NCI-H2171 treated with DMSO at 0.1 percent for 48 hours (cell line): Measurements from ENCODE around the gene KCNG4.

Source experiments
- DNase-seq: peaks from one replicate; lab custom pipeline; 2025; lab: John Stamatoyannopoulos, UW

The KCNG4 gene

DNA sequence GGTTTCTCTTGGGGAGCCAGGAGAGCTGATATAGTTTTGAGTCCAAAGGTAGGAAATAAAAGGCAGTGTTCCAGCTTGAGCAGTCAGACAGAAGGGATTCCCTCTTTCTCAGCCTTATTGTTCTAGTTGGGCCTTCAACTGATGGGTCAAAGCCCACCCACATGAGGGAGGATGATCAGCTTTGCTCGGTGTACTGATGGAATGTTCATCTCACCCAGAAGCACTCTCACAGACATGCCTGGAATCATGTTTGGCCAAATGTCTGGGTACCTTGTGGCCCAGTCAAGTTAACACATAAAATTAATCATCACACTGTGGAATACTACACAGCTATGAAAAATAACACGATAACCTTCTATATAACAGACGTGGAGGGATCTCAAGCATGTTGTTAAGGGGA is 23.1 kb upstream of the KCNG4 start:
- no peak for DNase-seq

DNA sequence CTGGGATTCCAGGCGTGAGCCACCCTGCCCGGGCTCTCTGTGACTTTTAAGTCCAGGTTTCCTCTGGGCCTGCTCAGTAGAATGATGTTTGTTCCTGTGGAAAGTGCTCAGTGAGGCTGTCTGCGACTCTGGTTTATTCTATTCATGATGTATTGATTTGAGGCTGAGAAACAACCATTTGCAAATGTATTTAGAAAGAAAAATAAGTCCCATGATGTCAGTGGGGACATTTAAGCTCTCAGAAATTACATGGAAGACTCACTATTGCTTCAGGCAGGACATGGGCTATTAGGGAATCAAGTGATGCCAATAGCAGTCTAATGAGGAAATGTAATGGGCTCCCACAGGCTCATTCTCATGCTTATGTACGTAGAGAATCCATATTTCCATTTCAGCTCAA is 22.2 kb upstream of the KCNG4 start:
- no peak for DNase-seq

GRCh38 chr16:84260766-84261554 is 21.1 kb upstream of the KCNG4 start:
- DNase-seq, result no peak

DNA sequence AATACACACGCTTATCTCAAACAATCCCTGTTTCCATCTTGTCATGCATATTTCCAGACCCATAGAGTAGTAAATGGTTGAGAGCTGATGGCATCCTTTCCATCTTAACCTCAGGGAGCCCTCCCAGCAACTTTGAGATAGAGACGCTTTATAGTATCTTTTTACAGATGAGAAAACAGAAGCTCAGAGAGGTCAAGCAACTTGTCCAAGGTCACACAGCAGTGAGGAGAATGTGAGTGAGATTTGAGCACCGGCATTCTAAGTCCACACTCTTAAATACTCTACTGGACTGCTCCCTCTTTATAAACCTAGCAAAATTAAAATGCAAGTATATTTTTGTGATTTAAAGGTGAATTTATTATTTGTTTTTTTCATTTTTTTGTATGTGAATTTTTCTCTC is 19.9 kb upstream of the KCNG4 start:
- no peak for DNase-seq

- DNase-seq, result no peak
These were observed 18.5 kb upstream of the KCNG4 start for GRCh38 chr16:84258266-84258665.

DNA sequence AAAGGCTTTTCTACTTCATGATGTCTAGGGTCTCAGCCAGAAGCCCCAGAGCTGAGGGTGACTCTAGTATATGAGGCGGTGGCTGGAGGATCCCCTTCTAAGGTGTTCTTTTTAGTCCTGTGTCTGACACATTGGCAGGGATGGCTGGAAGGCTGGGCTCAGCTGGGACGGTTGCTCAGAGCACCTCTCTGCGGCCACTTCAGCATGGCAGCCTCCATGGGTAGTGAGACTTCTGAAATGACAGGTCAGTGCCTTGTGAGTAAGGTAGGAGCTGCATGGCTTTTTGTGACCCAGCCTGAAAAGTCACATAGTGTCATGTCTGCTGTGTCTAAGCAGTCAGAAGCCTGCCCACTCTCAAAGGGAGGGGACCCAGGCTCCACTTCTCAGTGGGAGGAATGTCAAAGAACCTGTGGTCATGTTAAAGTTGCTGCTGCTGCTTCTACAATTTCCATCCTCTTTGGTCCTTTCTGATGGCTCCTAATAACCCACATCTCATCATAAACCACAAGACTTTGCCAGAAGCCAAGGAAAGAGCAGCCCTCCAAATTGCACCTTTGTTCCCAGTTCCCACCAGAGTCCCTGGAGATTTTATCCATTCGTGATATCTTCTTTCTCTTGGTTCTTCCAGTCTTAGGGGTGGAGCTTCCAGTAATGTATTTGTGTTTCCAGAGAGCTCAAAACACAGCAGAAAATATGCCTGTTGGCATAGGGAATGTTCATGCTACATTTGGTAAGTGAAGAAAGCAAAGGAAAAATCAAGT is 15.4 kb upstream of the KCNG4 start:
- peak; percentile 67 for DNase-seq

GRCh38 chr16:84254062-84254461 is 14.2 kb upstream of the KCNG4 start:
- DNase-seq, result peak; percentile 18

DNA sequence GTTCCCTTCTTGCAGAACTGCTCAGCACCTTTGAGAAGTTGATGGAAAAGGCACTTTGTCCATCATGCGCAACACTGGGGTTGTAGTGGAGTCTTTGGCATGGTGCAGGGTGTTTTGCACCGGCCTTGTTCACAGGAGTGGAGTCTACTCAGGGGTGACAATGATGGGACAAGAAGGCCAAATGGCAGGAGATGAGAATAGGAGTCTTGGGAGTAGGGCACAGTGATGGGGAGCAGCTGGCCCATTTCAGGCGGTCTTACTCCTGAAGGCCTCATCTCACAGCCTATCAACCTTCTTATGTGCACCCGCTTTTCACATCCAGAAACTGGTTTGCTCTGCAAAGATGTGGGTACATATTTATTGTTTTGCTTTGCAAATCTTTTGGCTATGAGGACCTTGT is 13.4 kb upstream of the KCNG4 start:
- DNase-seq, result no peak

- no peak for DNase-seq
These were observed 12.4 kb upstream of the KCNG4 start for GRCh38 chr16:84252184-84252583.

GRCh38 chr16:84247844-84248243 is 8.0 kb upstream of the KCNG4 start:
- peak; percentile 16 for DNase-seq

- DNase-seq, result no peak
These were observed 7.5 kb upstream of the KCNG4 start for GRCh38 chr16:84247331-84247730.

DNA sequence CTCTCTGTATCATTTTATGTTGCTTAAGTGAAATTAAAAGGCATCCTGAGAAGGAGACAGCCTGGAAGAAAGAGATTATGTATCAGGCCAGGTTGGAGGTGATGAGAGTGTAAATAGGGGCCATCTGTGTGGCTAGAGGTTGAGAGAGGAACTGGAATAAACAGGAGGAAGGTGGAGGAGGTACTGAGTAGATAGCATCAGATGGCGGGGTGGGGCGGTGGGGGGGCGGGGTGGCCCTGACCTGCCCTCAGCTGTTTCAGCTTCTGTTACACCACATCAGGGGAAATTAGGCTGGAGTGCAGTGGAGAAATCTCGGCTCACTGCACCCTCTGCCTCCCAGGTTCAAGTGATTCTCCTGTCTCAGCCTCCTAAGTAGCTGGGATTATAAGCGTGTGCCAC is 6.9 kb upstream of the KCNG4 start:
- peak; percentile 98 for DNase-seq

- DNase-seq, result no peak
These were observed 6.3 kb upstream of the KCNG4 start for GRCh38 chr16:84245956-84246678.

DNA sequence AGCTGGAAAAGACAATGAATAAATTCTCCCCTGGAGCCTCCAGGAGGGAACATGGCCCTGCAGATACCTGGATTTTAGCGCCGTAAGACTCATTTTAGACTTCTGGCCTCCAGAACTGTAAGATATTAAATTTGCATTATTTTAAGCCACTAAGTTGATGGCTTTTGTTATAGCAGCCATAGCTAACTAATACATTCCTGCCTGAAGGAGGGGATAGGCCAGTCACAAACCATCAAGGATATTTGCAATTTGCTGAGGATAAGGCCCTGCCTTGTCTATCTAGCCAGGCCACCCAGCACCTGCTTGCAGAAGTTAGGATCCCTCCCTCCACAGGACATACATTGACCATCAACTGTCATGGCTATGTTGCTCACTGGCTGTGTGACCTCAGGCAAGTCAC is 4.9 kb upstream of the KCNG4 start:
- DNase-seq, result no peak

GRCh38 chr16:84243732-84244131 is 3.9 kb upstream of the KCNG4 start:
- no peak for DNase-seq

DNA sequence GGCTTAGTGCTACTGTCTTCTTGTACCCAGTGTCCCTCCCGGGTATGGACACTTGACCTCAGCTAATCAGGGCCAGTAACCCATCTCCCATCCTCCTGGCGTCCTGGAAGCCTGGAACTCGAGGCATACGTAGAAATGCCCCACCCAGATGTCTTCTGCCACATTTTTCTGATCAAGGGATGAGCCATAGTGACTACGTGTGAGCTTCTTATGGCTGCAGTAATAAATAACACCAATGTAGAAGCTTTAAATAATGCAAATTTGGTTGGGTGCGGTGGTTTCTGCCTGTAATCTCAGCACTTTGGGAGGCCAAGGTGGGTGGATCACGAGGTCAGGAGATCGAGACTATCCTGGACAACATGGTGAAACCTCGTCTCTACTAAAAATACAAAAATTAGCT is 3.0 kb upstream of the KCNG4 start:
- no peak for DNase-seq

DNA sequence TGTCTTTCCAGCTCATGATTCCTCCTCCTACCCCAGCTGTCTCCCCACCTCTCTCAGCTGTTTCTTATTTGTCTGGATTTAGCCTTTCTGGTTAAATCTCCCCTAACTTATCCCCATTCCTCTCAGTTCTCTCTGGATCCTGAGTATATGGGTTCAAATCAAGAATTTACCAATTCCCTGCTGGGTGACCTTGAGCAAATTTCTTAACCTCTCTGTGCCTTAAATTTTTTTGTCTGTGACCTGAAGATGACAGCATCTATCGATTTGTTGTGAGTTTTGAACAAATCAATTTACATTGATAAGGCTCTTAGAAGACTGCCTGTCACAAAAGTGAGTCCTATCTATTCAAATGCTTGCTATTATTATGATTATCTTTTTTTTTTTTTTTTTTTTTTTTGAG is 2.0 kb upstream of the KCNG4 start:
- DNase-seq, result no peak

- DNase-seq, result no peak
These were observed 643 bp upstream of the KCNG4 start for GRCh38 chr16:84240455-84240854.

DNA sequence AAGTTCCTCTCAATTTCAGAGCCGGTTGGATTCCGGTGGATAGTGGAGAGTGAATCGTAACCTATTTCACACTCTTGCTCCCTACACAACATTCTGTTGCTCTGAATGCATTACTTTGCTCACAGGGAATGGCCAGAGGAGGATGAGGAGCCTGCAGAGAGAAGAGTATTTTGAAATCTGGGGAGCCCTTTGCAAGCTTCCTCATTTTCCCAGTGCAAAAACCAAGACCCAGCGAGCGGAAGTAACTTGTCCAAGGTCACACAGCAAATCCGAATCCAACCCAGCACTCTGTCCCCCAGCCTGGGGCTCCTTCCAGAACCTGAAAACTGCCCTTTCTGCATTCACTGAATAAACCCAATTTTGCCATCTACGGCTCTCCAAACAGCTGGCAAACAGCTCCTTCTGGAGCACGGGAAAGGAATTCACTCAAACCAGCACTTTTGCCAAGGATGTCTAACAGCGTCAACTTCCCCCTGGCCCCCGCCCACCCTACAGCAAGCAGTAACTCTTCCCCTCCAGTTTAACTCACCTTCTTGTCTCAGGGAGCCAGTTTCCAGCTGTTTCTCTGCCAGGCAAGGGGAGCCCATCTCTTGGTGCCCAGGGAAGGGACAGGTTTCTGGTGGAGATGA is 557 bp downstream of the KCNG4 start:
- DNase-seq, result no peak

- no peak for DNase-seq
These were observed 1.6 kb downstream of the KCNG4 start for GRCh38 chr16:84237994-84238750.

GRCh38 chr16:84236671-84237070 is 3.1 kb downstream of the KCNG4 start:
- DNase-seq, result no peak
